ENCODE measurements around the gene ARL6.

ARL6 gene

DNA sequence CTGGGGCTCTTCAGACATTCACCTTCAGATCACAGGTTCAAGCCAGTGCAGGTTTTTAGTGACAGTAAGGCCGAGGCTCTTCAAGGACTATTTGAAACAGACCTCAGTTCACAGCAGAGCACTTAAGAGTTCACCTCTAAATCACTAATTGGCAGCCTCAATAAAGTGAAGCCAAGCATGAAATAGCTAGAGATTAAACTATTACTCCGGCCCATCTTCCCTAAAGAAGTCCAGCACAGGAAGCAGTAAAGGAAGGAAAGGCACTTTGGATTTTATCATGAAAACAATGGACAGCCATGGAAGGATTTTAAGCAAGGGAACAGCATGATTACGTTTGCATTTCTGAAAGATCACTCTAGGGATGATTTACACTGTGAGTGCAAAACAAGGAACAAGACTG is 27.6 kb upstream of the ARL6 start:
- Histone ChIP-seq H3K4me2 (no peak overlapping the region), H4K20me1 (ENCODE audit: insufficient read depth) (no peaks in the 10 kb centered on the region), H2AFZ (ENCODE audit: low read depth) (no peak overlapping the region), H3K27ac (no peak overlapping the region), H3K27me3 (ENCODE audit: insufficient read depth, low read depth) (no peaks in the 10 kb centered on the region), H3K9ac (no peak overlapping the region), H3K36me3 (ENCODE audit: insufficient read depth) (no peaks in the 10 kb centered on the region; the same call in 1 of the 2 replicates), H3K4me3 (IDR thresholded peaks at IDR 0.05; ENCODE audit: insufficient read depth, low read depth, low read length) (no peak overlapping the region), H3K4me1 (ENCODE audit: low read depth, poor library complexity, severe bottlenecking) (no peaks in the 10 kb centered on the region), H3K79me2 (ENCODE audit: insufficient read depth, low read depth) (no peaks in the 10 kb centered on the region)
- TF ChIP-seq, protein P1, sequence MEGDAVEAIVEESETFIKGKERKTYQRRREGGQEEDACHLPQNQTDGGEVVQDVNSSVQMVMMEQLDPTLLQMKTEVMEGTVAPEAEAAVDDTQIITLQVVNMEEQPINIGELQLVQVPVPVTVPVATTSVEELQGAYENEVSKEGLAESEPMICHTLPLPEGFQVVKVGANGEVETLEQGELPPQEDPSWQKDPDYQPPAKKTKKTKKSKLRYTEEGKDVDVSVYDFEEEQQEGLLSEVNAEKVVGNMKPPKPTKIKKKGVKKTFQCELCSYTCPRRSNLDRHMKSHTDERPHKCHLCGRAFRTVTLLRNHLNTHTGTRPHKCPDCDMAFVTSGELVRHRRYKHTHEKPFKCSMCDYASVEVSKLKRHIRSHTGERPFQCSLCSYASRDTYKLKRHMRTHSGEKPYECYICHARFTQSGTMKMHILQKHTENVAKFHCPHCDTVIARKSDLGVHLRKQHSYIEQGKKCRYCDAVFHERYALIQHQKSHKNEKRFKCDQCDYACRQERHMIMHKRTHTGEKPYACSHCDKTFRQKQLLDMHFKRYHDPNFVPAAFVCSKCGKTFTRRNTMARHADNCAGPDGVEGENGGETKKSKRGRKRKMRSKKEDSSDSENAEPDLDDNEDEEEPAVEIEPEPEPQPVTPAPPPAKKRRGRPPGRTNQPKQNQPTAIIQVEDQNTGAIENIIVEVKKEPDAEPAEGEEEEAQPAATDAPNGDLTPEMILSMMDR (conservative IDR thresholded peaks at IDR 0.05; ENCODE audit: low read depth, low read length) = no peak

DNA sequence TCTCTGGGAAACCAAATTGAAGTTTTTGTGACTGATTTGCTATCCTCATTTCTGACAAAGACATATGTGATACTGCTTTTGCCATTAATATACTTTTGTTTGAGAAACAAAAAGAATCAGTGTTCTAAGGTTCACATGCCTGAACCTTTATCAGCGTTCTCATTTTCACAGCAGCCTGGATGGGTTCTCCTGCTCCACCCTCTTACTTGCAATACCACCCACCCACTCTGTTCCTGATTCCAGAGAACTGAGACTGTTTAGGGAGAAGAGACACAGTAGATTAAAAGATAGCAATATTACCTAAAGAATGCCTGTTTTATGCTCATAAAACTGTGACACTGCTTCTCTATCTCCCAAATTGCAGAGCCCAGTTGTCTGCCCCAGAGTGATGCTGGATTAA is 25.8 kb upstream of the ARL6 start:
- Histone ChIP-seq H3K79me2 (ENCODE audit: insufficient read depth, low read depth) (no peaks in the 10 kb centered on the region), H4K20me1 (ENCODE audit: insufficient read depth) (no peaks in the 10 kb centered on the region), H3K4me2 (no peak overlapping the region), H2AFZ (ENCODE audit: low read depth) (no peak overlapping the region), H3K4me1 (ENCODE audit: low read depth, poor library complexity, severe bottlenecking) (no peaks in the 10 kb centered on the region), H3K4me3 (IDR thresholded peaks at IDR 0.05; ENCODE audit: insufficient read depth, low read depth, low read length) (no peak overlapping the region), H3K27ac (no peak overlapping the region), H3K36me3 (ENCODE audit: insufficient read depth) (no peaks in the 10 kb centered on the region; the same call in 1 of the 2 replicates), H3K9ac (no peak overlapping the region), H3K27me3 (ENCODE audit: insufficient read depth, low read depth) (no peaks in the 10 kb centered on the region)
- TF ChIP-seq, protein P1 (conservative IDR thresholded peaks at IDR 0.05; ENCODE audit: low read depth, low read length) = no peak

DNA sequence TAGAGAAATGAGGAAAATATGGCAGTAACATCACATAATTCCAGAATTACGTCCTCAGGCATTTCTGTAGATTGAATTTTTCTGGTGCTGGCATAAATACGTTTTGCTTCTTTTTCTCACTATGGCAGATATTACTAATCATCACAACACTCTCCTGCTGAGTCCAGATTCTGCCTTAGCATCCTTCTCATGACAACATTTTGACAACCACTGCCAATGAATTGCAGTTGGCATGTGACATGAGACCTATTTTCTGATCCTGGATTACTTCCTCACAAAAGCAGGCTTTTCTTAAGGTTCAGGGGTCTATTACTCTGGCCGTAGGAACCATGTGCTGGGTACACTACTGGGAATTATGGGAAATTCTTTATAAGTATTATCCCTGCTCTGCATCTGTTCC is 22.5 kb upstream of the ARL6 start:
- H3K4me3 ChIP-seq (IDR thresholded peaks at IDR 0.05; ENCODE audit: insufficient read depth, low read depth, low read length) = no peak overlapping the region
- no peaks in the 10 kb centered on the region for H4K20me1 ChIP-seq (ENCODE audit: insufficient read depth)
- no peaks in the 10 kb centered on the region for H3K4me1 ChIP-seq (ENCODE audit: low read depth, poor library complexity, severe bottlenecking)
- no peaks in the 10 kb centered on the region for H3K27me3 ChIP-seq (ENCODE audit: insufficient read depth, low read depth)
- no peak overlapping the region for H3K4me2 ChIP-seq
- H3K9ac ChIP-seq = no peak overlapping the region
- TF ChIP-seq, protein P1 (conservative IDR thresholded peaks at IDR 0.05; ENCODE audit: low read depth, low read length) = no peak
- H3K79me2 ChIP-seq (ENCODE audit: insufficient read depth, low read depth) = no peaks in the 10 kb centered on the region
- H3K27ac ChIP-seq = no peak overlapping the region
- no peaks in the 10 kb centered on the region for H3K36me3 ChIP-seq (ENCODE audit: insufficient read depth)
- no peak overlapping the region for H2AFZ ChIP-seq (ENCODE audit: low read depth)

DNA sequence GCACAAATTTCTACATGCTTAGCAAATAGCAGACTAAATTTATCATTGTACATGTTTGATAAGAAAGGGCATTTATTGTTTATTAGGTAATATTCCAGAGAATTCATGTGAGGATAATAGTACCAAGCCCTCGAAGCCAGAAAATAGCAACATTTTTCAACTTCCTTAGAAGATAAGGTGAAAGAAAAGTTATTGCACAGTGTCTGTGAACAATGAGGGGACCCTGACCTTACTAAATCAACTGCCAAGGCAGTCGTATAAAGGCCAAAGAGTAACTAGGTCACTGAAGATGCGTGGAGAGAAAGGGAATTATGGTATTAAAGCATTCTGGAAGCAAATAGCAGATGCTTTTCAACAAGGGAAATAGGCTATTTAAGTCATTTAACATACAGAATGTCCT is 20.3 kb upstream of the ARL6 start:
- TF ChIP-seq, protein P1 (conservative IDR thresholded peaks at IDR 0.05; ENCODE audit: low read depth, low read length) = no peak
- Histone ChIP-seq H3K79me2 (ENCODE audit: insufficient read depth, low read depth) (no peaks in the 10 kb centered on the region), H3K27ac (no peak overlapping the region), H4K20me1 (ENCODE audit: insufficient read depth) (no peaks in the 10 kb centered on the region), H3K36me3 (ENCODE audit: insufficient read depth) (no peaks in the 10 kb centered on the region), H3K9ac (no peak overlapping the region), H2AFZ (ENCODE audit: low read depth) (no peak overlapping the region), H3K4me3 (IDR thresholded peaks at IDR 0.05; ENCODE audit: insufficient read depth, low read depth, low read length) (no peak overlapping the region), H3K4me2 (no peak overlapping the region), H3K4me1 (ENCODE audit: low read depth, poor library complexity, severe bottlenecking) (no peaks in the 10 kb centered on the region), H3K27me3 (ENCODE audit: insufficient read depth, low read depth) (no peaks in the 10 kb centered on the region)

Measured in KMS-11 (cell line).